GM23338 (cell line): Measurements from ENCODE around the gene CPLX1. TPM values are rescaled to one million over a fixed set of nuclear protein-coding genes. Genes with fewer than 3 reads are reported as not detected.

Experiments used
- ATAC-seq: fragments of 200-7000 bp; cut with Tn5 transposase; 3 replicates; pipeline ENCODE4 v1.9.1; 2020
- DNase-seq: peaks from one replicate; pipeline ENCODE4 v3.0.0-alpha.2; 2015; ENCODE audit warnings: low spot score
- H2AFZ ChIP-seq: fragments of 200-600 bp; sonication (generic); 2 replicates; pipeline ENCODE4 v1.8.0; 2016; ENCODE audit warnings: antibody characterized with exemption, mild to moderate bottlenecking, moderate library complexity
- H3F3A ChIP-seq: fragments of 200-600 bp; sonication (generic); replicated peaks from 2 replicates; pipeline ENCODE4 v1.8.0; 2017; ENCODE audit warnings: antibody characterized with exemption, mixed run types, low read depth
- H3K27ac ChIP-seq: fragments of 200-600 bp; sonication (generic); 2 replicates; pipeline ENCODE4 v1.6.1; 2016; ENCODE audit warnings: low read depth
- H3K27me3 ChIP-seq: fragments of 200-600 bp; sonication (generic); 2 replicates; pipeline ENCODE4 v1.8.0; 2016; ENCODE audit warnings: mild to moderate bottlenecking, mixed run types, moderate library complexity; ENCODE audit not compliant: insufficient read depth
- H3K36me3 ChIP-seq: fragments of 200-600 bp; sonication (generic); 2 replicates; pipeline ENCODE4 v1.8.0; 2016; ENCODE audit warnings: mild to moderate bottlenecking; ENCODE audit not compliant: insufficient read depth
- H3K4me1 ChIP-seq: fragments of 200-600 bp; sonication (generic); 2 replicates; pipeline ENCODE4 v1.8.0; 2016; ENCODE audit warnings: mild to moderate bottlenecking, moderate library complexity; ENCODE audit not compliant: insufficient read depth
- H3K4me2 ChIP-seq: fragments of 200-600 bp; sonication (generic); 2 replicates; pipeline ENCODE4 v1.7.1; 2017; ENCODE audit warnings: mixed run types
- H3K4me3 ChIP-seq: fragments of 200-600 bp; sonication (generic); 2 replicates; pipeline ENCODE4 v1.6.1; 2016; ENCODE audit warnings: mixed run types
- H3K79me2 ChIP-seq: fragments of 200-600 bp; sonication (generic); replicated peaks from 2 replicates; pipeline ENCODE4 v1.8.0; 2017; ENCODE audit warnings: mild to moderate bottlenecking; ENCODE audit not compliant: insufficient read depth
- H3K9me2 ChIP-seq: fragments of 200-600 bp; sonication (generic); 2 replicates; pipeline ENCODE4 v1.8.0; 2017; ENCODE audit not compliant: insufficient read depth
- H4K20me1 ChIP-seq: fragments of 200-600 bp; sonication (generic); replicated peaks from 2 replicates; pipeline ENCODE4 v1.8.0; 2017; ENCODE audit warnings: mild to moderate bottlenecking; ENCODE audit not compliant: insufficient read depth
- H3K27ac Mint-ChIP-seq: 2 replicates; pipeline ENCODE4 v1.8.0; 2020; ENCODE audit warnings: inconsistent platforms, mild to moderate bottlenecking, moderate library complexity, mixed read lengths
- H3K27me3 Mint-ChIP-seq: 3 replicates; pipeline ENCODE4 v1.8.0; 2022; ENCODE audit warnings: low read depth, mild to moderate bottlenecking, moderate library complexity, mixed read lengths, inconsistent platforms; ENCODE audit not compliant: insufficient read depth, poor library complexity
- H3K36me3 Mint-ChIP-seq: 3 replicates; pipeline ENCODE4 v1.8.0; 2021; ENCODE audit warnings: low read depth, mild to moderate bottlenecking, inconsistent platforms, moderate library complexity, mixed read lengths
- H3K4me1 Mint-ChIP-seq: 3 replicates; pipeline ENCODE4 v1.8.0; 2020; ENCODE audit warnings: mild to moderate bottlenecking, inconsistent platforms, mixed read lengths
- H3K4me3 Mint-ChIP-seq: 3 replicates; pipeline ENCODE4 v1.8.0; 2021; ENCODE audit warnings: moderate library complexity, mild to moderate bottlenecking, inconsistent platforms, mixed read lengths
- H3K9me3 Mint-ChIP-seq: 3 replicates; pipeline ENCODE4 v1.8.0; 2020; ENCODE audit warnings: moderate library complexity, mild to moderate bottlenecking, inconsistent platforms, mixed read lengths
- CREB1 ChIP-seq: fragments of 250-450 bp; sonication (Bioruptor Pico); IDR thresholded peaks from 2 replicates; pipeline ENCODE4 v1.5.0; 2020; ENCODE audit warnings: low read depth, mild to moderate bottlenecking, moderate library complexity
- EZH2phosphoT487 ChIP-seq: fragments of 200-600 bp; sonication (generic); IDR thresholded peaks from one replicate; pipeline ENCODE4 v1.8.1; 2018; ENCODE audit warnings: antibody characterized with exemption; ENCODE audit not compliant: unreplicated experiment
- JUNB ChIP-seq: IDR thresholded peaks from one replicate; pipeline ENCODE4 v1.6.1; 2016; ENCODE audit warnings: antibody characterized with exemption; ENCODE audit not compliant: unreplicated experiment
- NANOG ChIP-seq: IDR thresholded peaks from 2 replicates; pipeline ENCODE4 v1.6.1; 2016; ENCODE audit warnings: antibody characterized with exemption, borderline replicate concordance
- POLR2AphosphoS5 ChIP-seq: IDR thresholded peaks from 2 replicates; pipeline ENCODE4 v1.6.1; 2016; ENCODE audit warnings: antibody characterized with exemption, low read depth
- REST ChIP-seq: IDR thresholded peaks from one replicate; pipeline ENCODE4 v1.6.1; 2018; ENCODE audit warnings: antibody characterized with exemption; ENCODE audit not compliant: unreplicated experiment
- STAT1 ChIP-seq: IDR thresholded peaks from one replicate; pipeline ENCODE4 v1.6.1; 2016; ENCODE audit warnings: antibody characterized with exemption; ENCODE audit not compliant: unreplicated experiment
- ZNF331 ChIP-seq: fragments of 250-450 bp; sonication (Bioruptor Pico); IDR thresholded peaks from 2 replicates; pipeline ENCODE4 v1.5.0; 2020; ENCODE audit warnings: low read depth, mild to moderate bottlenecking, moderate library complexity
- polyA plus RNA-seq: library from polyadenylated mRNA; unstranded; fragments of >200 nt; fragmentation: Nextera tagmentation; extraction: Ambion mirVana; gene quantifications from 2 replicates; pipeline ENCODE4 v1.2.1, GENCODE V29; 2016
- total RNA-seq: library from RNA; depleted of rRNA; stranded (reverse); fragments of >200 nt; shearing (Covaris generic); gene quantifications from 2 replicates; pipeline ENCODE4 v1.2.3, GENCODE V29; 2014
- TF ChIP-seq, protein P1 (sequence below): IDR thresholded peaks from 2 replicates; pipeline ENCODE4 v1.6.1; 2016; ENCODE audit warnings: antibody characterized with exemption
- TF ChIP-seq, protein P2 (sequence below): fragments of 250-450 bp; sonication (Bioruptor Pico); IDR thresholded peaks from 2 replicates; pipeline ENCODE4 v1.5.0; 2020; ENCODE audit warnings: mild to moderate bottlenecking, moderate library complexity

Gene CPLX1
- total and polyA plus RNA-seq, 2 experiments from 2014 or later, result 0.86 to 0.97 TPM

GRCh38 chr4:761086-761485 lies 64.8 kb downstream of the CPLX1 start:
- H3K27ac ChIP-seq, result no peak overlapping the region
- 0 out of 2 replicates have a peak, but pooled peaks cover 3% of the 10 kb centered on the region for H3K4me1 ChIP-seq
- H3K36me3 Mint-ChIP-seq, result peaks cover 84% of the 10 kb centered on the region
- peaks cover 12% of the 10 kb centered on the region for H3F3A ChIP-seq
- no peak for TF ChIP-seq NANOG
- TF ChIP-seq STAT1, result no peak
- no peak for TF ChIP-seq CREB1 (CRISPR knock-in tag)
- TF ChIP-seq JUNB, result no peak
- TF ChIP-seq ZNF331 (CRISPR knock-in tag), result no peak
- TF ChIP-seq, protein P1, sequence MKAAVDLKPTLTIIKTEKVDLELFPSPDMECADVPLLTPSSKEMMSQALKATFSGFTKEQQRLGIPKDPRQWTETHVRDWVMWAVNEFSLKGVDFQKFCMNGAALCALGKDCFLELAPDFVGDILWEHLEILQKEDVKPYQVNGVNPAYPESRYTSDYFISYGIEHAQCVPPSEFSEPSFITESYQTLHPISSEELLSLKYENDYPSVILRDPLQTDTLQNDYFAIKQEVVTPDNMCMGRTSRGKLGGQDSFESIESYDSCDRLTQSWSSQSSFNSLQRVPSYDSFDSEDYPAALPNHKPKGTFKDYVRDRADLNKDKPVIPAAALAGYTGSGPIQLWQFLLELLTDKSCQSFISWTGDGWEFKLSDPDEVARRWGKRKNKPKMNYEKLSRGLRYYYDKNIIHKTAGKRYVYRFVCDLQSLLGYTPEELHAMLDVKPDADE, result no peak
- no peak for TF ChIP-seq EZH2phosphoT487
- TF ChIP-seq REST, result no peak
- peaks cover 15% of the 10 kb centered on the region for H4K20me1 ChIP-seq
- no peaks in the 10 kb centered on the region for H3K27me3 ChIP-seq
- no peaks in the 10 kb centered on the region for H3K79me2 ChIP-seq
- no peak overlapping the region for H3K4me3 ChIP-seq
- H2AFZ ChIP-seq, result no peak overlapping the region
- peaks cover 6% of the 10 kb centered on the region for H3K36me3 ChIP-seq
- H3K27ac Mint-ChIP-seq, result no peak overlapping the region
- no peak overlapping the region for H3K4me3 Mint-ChIP-seq
- DNase-seq, result no peak
- no peak for ATAC-seq
- H3K27me3 Mint-ChIP-seq, result peaks cover 14% of the 10 kb centered on the region
- peaks cover 22% of the 10 kb centered on the region for H3K9me3 Mint-ChIP-seq
- H3K4me2 ChIP-seq, result no peak overlapping the region
- H3K9me2 ChIP-seq, result no peaks in the 10 kb centered on the region
- peaks cover 6% of the 10 kb centered on the region; the same call in 2 of the 3 replicates for H3K4me1 Mint-ChIP-seq

GRCh38 chr4:760616-761015 lies 65.3 kb downstream of the CPLX1 start:
- Mint-ChIP-seq H3K4me3 (no peak overlapping the region), H3K27me3 (peaks cover 13% of the 10 kb centered on the region), H3K27ac (no peak overlapping the region), H3K4me1 (peaks cover 3% of the 10 kb centered on the region; the same call in 2 of the 3 replicates), H3K9me3 (peaks cover 22% of the 10 kb centered on the region), H3K36me3 (peaks cover 80% of the 10 kb centered on the region)
- ATAC-seq, result no peak
- no peak overlapping the region for H3K4me2 ChIP-seq
- 0 out of 2 replicates have a peak, but pooled peaks cover 3% of the 10 kb centered on the region for H3K4me1 ChIP-seq
- peaks cover 9% of the 10 kb centered on the region for H3F3A ChIP-seq
- no peaks in the 10 kb centered on the region for H3K27me3 ChIP-seq
- no peak overlapping the region for H3K4me3 ChIP-seq
- H3K27ac ChIP-seq, result no peak overlapping the region
- H4K20me1 ChIP-seq, result peaks cover 16% of the 10 kb centered on the region
- peaks cover 6% of the 10 kb centered on the region for H3K36me3 ChIP-seq
- H2AFZ ChIP-seq, result no peak overlapping the region
- H3K79me2 ChIP-seq, result 0 out of 2 replicates have a peak, but pooled peaks cover 1% of the 10 kb centered on the region
- no peaks in the 10 kb centered on the region for H3K9me2 ChIP-seq
- DNase-seq, result no peak
- TF ChIP-seq EZH2phosphoT487 (no peak), POLR2AphosphoS5 (no peak)
- TF ChIP-seq, protein P2, sequence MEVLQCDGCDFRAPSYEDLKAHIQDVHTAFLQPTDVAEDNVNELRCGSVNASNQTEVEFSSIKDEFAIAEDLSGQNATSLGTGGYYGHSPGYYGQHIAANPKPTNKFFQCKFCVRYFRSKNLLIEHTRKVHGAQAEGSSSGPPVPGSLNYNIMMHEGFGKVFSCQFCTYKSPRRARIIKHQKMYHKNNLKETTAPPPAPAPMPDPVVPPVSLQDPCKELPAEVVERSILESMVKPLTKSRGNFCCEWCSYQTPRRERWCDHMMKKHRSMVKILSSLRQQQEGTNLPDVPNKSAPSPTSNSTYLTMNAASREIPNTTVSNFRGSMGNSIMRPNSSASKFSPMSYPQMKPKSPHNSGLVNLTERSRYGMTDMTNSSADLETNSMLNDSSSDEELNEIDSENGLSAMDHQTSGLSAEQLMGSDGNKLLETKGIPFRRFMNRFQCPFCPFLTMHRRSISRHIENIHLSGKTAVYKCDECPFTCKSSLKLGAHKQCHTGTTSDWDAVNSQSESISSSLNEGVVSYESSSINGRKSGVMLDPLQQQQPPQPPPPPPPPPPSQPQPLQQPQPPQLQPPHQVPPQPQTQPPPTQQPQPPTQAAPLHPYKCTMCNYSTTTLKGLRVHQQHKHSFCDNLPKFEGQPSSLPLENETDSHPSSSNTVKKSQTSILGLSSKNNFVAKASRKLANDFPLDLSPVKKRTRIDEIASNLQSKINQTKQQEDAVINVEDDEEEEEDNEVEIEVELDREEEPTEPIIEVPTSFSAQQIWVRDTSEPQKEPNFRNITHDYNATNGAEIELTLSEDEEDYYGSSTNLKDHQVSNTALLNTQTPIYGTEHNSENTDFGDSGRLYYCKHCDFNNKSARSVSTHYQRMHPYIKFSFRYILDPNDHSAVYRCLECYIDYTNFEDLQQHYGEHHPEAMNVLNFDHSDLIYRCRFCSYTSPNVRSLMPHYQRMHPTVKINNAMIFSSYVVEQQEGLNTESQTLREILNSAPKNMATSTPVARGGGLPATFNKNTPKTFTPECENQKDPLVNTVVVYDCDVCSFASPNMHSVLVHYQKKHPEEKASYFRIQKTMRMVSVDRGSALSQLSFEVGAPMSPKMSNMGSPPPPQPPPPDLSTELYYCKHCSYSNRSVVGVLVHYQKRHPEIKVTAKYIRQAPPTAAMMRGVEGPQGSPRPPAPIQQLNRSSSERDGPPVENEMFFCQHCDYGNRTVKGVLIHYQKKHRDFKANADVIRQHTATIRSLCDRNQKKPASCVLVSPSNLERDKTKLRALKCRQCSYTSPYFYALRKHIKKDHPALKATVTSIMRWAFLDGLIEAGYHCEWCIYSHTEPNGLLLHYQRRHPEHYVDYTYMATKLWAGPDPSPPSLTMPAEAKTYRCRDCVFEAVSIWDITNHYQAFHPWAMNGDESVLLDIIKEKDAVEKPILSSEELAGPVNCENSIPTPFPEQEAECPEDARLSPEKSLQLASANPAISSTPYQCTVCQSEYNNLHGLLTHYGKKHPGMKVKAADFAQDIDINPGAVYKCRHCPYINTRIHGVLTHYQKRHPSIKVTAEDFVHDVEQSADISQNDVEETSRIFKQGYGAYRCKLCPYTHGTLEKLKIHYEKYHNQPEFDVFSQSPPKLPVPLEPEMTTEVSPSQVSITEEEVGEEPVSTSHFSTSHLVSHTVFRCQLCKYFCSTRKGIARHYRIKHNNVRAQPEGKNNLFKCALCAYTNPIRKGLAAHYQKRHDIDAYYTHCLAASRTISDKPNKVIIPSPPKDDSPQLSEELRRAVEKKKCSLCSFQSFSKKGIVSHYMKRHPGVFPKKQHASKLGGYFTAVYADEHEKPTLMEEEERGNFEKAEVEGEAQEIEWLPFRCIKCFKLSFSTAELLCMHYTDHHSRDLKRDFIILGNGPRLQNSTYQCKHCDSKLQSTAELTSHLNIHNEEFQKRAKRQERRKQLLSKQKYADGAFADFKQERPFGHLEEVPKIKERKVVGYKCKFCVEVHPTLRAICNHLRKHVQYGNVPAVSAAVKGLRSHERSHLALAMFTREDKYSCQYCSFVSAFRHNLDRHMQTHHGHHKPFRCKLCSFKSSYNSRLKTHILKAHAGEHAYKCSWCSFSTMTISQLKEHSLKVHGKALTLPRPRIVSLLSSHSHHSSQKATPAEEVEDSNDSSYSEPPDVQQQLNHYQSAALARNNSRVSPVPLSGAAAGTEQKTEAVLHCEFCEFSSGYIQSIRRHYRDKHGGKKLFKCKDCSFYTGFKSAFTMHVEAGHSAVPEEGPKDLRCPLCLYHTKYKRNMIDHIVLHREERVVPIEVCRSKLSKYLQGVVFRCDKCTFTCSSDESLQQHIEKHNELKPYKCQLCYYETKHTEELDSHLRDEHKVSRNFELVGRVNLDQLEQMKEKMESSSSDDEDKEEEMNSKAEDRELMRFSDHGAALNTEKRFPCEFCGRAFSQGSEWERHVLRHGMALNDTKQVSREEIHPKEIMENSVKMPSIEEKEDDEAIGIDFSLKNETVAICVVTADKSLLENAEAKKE (CRISPR knock-in tag), result no peak
- TF ChIP-seq, protein P1, result no peak
